Neural progenitor cell (in vitro differentiated cells): ENCODE results near the gene PRDM5. TPM values are rescaled to one million over a fixed set of nuclear protein-coding genes. Genes with fewer than 3 reads are reported as not detected.

ENCODE experiments used
- DNase-seq: peaks from one replicate; pipeline ENCODE4 v3.0.0-alpha.2; 2016; ENCODE audit warnings: low spot score
- H2AFZ ChIP-seq: fragments of 200-600 bp; sonication (generic); replicated peaks from 2 replicates; pipeline ENCODE4 v1.6.1; 2016; ENCODE audit warnings: antibody characterized with exemption
- H3F3A ChIP-seq: fragments of 200-600 bp; sonication (generic); 2 replicates; pipeline ENCODE4 v1.6.1; 2016; ENCODE audit warnings: antibody characterized with exemption, low read depth
- H3K27ac ChIP-seq: fragments of 200-600 bp; sonication (generic); 2 replicates; pipeline ENCODE4 v1.5.1; 2016; ENCODE audit warnings: mild to moderate bottlenecking
- H3K27me3 ChIP-seq: fragments of 200-600 bp; sonication (generic); 2 replicates; pipeline ENCODE4 v1.6.1; 2016; ENCODE audit warnings: mild to moderate bottlenecking, moderate library complexity
- H3K36me3 ChIP-seq: fragments of 200-600 bp; sonication (generic); 2 replicates; pipeline ENCODE4 v1.5.1; 2016
- H3K4me1 ChIP-seq: fragments of 200-600 bp; sonication (generic); 2 replicates; pipeline ENCODE4 v1.6.1; 2016; ENCODE audit warnings: mixed run types
- H3K4me2 ChIP-seq: fragments of 200-600 bp; sonication (generic); 2 replicates; pipeline ENCODE4 v1.6.1; 2016
- H3K4me3 ChIP-seq: fragments of 200-600 bp; sonication (generic); 2 replicates; pipeline ENCODE4 v1.5.1; 2016
- H3K79me2 ChIP-seq: fragments of 200-600 bp; sonication (generic); 2 replicates; pipeline ENCODE4 v1.6.1; 2016; ENCODE audit warnings: low read depth
- H3K9ac ChIP-seq: fragments of 200-600 bp; sonication (generic); 2 replicates; pipeline ENCODE4 v1.6.1; 2016
- H3K9me3 ChIP-seq: fragments of 200-600 bp; sonication (generic); 2 replicates; pipeline ENCODE4 v1.5.1; 2016; ENCODE audit warnings: low read depth
- H4K20me1 ChIP-seq: fragments of 200-600 bp; sonication (generic); 2 replicates; pipeline ENCODE4 v1.6.1; 2016; ENCODE audit warnings: low read depth
- H3K27ac Mint-ChIP-seq: 3 replicates; pipeline ENCODE4 v1.8.0; 2021; ENCODE audit warnings: mixed read lengths
- H3K27me3 Mint-ChIP-seq: 2 replicates; pipeline ENCODE4 v1.8.0; 2022; ENCODE audit warnings: low read depth, mild to moderate bottlenecking, inconsistent platforms, moderate library complexity, mixed read lengths; ENCODE audit not compliant: insufficient read depth
- H3K36me3 Mint-ChIP-seq: 3 replicates; pipeline ENCODE4 v1.8.0; 2021; ENCODE audit warnings: mixed read lengths
- H3K4me1 Mint-ChIP-seq: 3 replicates; pipeline ENCODE4 v1.8.0; 2021; ENCODE audit warnings: mixed read lengths
- H3K4me3 Mint-ChIP-seq: 3 replicates; pipeline ENCODE4 v1.8.0; 2021; ENCODE audit warnings: mild to moderate bottlenecking, moderate library complexity, mixed read lengths
- H3K9me3 Mint-ChIP-seq: 3 replicates; pipeline ENCODE4 v1.8.0; 2020; ENCODE audit warnings: mixed read lengths
- EZH2 ChIP-seq: fragments of 200-600 bp; sonication (generic); IDR thresholded peaks from 2 replicates; pipeline ENCODE4 v1.6.1; 2017; ENCODE audit warnings: antibody characterized with exemption, mild to moderate bottlenecking, moderate library complexity
- EZH2phosphoT487 ChIP-seq: fragments of 200-600 bp; sonication (generic); IDR thresholded peaks from 2 replicates; pipeline ENCODE4 v1.6.1; 2017; ENCODE audit warnings: antibody characterized with exemption
- total RNA-seq: library from RNA; depleted of rRNA; stranded (reverse); fragments of >200 nt; gene quantifications from 2 replicates; pipeline ENCODE4 v1.2.3, GENCODE V29; 2015; ENCODE audit warnings: low replicate concordance
- TF ChIP-seq, protein P1 (sequence below): fragments of 200-600 bp; sonication (generic); IDR thresholded peaks from 2 replicates; pipeline ENCODE4 v1.5.1; 2017; ENCODE audit warnings: antibody characterized with exemption, mild to moderate bottlenecking

Gene PRDM5
- total RNA-seq, 1 donor from 2014 or later, result 51.7 TPM

DNA sequence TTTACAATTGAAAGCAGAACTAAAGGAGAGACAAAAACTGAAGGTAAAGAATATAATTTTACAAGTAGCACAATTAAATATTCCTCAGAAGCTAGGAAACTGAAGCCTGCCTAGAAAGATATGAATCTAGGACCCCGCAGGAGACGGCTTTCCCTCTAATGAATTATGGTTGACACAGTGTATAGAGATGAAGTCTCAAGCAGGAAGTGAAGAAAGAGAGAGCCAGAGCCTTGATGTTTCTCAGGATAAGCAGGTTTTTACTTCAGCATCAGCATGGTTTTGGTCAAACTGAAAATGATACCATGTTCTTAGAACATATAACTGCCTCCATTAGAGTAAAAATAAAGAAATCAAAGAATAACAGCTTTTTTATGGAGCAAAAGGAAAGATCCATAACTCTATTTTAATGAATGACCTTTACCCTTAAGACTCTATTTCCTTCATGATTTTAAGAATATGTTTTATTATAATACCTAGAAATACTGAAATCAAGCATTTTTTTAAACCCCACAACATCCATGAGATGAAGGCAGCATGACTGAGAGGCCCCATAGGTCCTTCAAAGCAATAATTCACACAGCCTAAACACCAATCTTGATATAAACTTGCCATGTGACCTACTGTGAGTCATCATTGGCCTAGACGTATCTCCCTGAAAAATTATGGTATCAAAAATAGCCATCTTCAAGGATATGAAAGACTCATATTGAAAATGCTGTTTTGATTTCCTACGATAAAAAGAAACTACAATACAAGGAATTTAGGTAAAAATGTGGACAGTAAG, 193.4 kb downstream of the PRDM5 start:
- Histone ChIP-seq H3K9me3 (no peaks in the 10 kb centered on the region), H3K36me3 (no peaks in the 10 kb centered on the region), H2AFZ (no peak overlapping the region), H3K27me3 (no peaks in the 10 kb centered on the region), H3K4me2 (no peak overlapping the region), H3K9ac (no peak overlapping the region), H3F3A (no peaks in the 10 kb centered on the region), H3K4me3 (no peak overlapping the region), H3K27ac (no peak overlapping the region), H3K4me1 (peaks cover 5% of the 10 kb centered on the region), H3K79me2 (no peaks in the 10 kb centered on the region), H4K20me1 (no peaks in the 10 kb centered on the region)
- Mint-ChIP-seq H3K4me1 (no peaks in the 10 kb centered on the region), H3K36me3 (no peaks in the 10 kb centered on the region), H3K9me3 (no peaks in the 10 kb centered on the region), H3K4me3 (no peak overlapping the region), H3K27ac (no peak overlapping the region), H3K27me3 (peaks cover 2% of the 10 kb centered on the region)
- TF ChIP-seq, protein P1, sequence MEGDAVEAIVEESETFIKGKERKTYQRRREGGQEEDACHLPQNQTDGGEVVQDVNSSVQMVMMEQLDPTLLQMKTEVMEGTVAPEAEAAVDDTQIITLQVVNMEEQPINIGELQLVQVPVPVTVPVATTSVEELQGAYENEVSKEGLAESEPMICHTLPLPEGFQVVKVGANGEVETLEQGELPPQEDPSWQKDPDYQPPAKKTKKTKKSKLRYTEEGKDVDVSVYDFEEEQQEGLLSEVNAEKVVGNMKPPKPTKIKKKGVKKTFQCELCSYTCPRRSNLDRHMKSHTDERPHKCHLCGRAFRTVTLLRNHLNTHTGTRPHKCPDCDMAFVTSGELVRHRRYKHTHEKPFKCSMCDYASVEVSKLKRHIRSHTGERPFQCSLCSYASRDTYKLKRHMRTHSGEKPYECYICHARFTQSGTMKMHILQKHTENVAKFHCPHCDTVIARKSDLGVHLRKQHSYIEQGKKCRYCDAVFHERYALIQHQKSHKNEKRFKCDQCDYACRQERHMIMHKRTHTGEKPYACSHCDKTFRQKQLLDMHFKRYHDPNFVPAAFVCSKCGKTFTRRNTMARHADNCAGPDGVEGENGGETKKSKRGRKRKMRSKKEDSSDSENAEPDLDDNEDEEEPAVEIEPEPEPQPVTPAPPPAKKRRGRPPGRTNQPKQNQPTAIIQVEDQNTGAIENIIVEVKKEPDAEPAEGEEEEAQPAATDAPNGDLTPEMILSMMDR, result no peak
- TF ChIP-seq EZH2phosphoT487, result no peak
- TF ChIP-seq EZH2, result no peak
- no peak for DNase-seq

DNA sequence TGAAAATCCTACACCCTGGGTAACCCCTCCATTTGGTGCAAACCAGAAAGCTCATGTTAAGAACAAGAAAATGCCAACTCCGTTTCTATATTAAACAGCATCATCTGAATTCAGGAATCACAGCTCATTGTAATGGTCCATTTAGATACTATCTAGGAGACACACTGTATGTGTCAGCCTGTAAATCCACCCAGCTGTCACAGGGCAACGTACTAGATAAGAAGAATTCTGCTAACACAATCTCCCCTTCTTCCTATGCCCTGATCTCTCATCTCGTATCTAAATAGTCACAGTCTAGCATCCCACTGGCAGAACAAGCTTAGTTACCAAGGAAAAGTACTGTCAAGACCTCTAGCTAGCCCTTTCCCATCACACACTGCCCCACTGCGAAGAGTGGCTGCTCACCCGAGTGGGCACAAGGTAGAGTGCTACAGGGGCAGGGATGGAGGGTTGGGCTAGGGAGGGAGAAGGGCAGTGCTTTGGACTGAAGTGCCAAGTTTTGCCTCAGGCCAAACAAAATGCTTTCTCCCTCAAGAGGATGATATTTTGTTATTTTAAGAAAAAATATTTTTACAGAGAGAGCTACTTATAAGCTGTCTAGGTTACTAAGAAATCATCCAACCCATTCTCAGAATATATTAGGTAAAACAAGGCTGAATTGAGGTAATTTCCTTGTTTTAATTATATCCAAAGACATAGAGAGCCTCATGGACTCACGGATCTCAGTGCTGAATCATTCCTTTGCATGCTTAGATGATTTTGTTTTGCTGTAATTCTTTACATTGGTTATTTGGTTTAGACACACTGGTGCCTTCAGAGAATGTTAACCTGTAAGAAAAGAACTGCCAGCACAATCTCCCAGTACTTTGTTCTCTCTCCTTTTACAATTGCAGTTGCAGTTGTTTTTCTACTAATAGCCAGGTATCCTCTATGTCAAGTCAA, 196.6 kb downstream of the PRDM5 start:
- no peak overlapping the region for H3K4me3 Mint-ChIP-seq
- no peak overlapping the region for H2AFZ ChIP-seq

DNA sequence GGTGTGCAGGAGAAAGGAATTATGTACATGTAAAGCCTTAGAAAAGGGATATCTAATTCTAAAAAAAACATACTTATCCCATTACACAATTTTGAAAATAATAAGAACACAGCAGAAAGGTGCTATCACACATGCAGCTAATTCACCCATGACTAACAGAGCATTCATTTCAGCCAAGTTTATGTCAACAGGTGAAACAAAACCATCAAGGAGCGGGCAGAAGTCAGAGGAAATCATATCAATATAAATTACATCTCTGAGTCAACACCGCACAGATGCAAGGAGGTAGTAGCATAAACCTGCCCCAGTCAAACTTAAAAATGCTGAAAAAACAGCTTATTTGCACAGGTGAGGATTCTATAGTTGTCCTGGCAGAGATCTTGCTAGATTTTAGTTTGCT, 197.9 kb downstream of the PRDM5 start:
- Mint-ChIP-seq H3K4me3 (no peak overlapping the region), H3K4me1 (peaks cover 3% of the 10 kb centered on the region), H3K27ac (no peak overlapping the region), H3K27me3 (no peaks in the 10 kb centered on the region), H3K9me3 (no peaks in the 10 kb centered on the region), H3K36me3 (no peaks in the 10 kb centered on the region)
- Histone ChIP-seq H3K79me2 (no peaks in the 10 kb centered on the region), H2AFZ (no peak overlapping the region), H3K9ac (no peak overlapping the region), H3K9me3 (no peaks in the 10 kb centered on the region), H3K27me3 (no peaks in the 10 kb centered on the region), H4K20me1 (no peaks in the 10 kb centered on the region), H3F3A (no peaks in the 10 kb centered on the region), H3K27ac (no peak overlapping the region), H3K4me2 (no peak overlapping the region), H3K4me3 (no peak overlapping the region), H3K4me1 (peaks cover 8% of the 10 kb centered on the region), H3K36me3 (no peaks in the 10 kb centered on the region)
- no peak for TF ChIP-seq EZH2
- TF ChIP-seq EZH2phosphoT487, result no peak
- TF ChIP-seq, protein P1, result no peak
- DNase-seq, result no peak

More for the DNA sequence above, 196.6 kb downstream of the PRDM5 start:
- H4K20me1 ChIP-seq, result no peaks in the 10 kb centered on the region
- no peaks in the 10 kb centered on the region for H3F3A ChIP-seq
- H3K27ac ChIP-seq, result no peak overlapping the region
- Mint-ChIP-seq H3K9me3 (no peaks in the 10 kb centered on the region), H3K4me1 (peaks cover 3% of the 10 kb centered on the region), H3K27ac (no peak overlapping the region), H3K36me3 (no peaks in the 10 kb centered on the region), H3K27me3 (peaks cover under 1% of the 10 kb centered on the region)
- H3K4me2 ChIP-seq, result no peak overlapping the region
- H3K9ac ChIP-seq, result no peak overlapping the region
- no peak overlapping the region for H3K4me3 ChIP-seq
- TF ChIP-seq EZH2phosphoT487, result no peak
- TF ChIP-seq, protein P1, result no peak
- no peak for TF ChIP-seq EZH2
- H3K36me3 ChIP-seq, result no peaks in the 10 kb centered on the region
- no peaks in the 10 kb centered on the region for H3K27me3 ChIP-seq
- no peaks in the 10 kb centered on the region for H3K9me3 ChIP-seq
- DNase-seq, result no peak
- no peaks in the 10 kb centered on the region for H3K79me2 ChIP-seq
- peaks cover 8% of the 10 kb centered on the region for H3K4me1 ChIP-seq
